Astrocyte of the spinal cord (primary cell): ENCODE measurements around the gene MYO16.

ENCODE experiments used
- DNase-seq: peaks from one replicate; pipeline ENCODE4 v3.0.0; 2011; ENCODE audit warnings: low read depth, low spot score
- H3K4me3 ChIP-seq: 2 replicates; pipeline ENCODE4 v1.5.1; 2011; ENCODE audit warnings: low read depth, mild to moderate bottlenecking, low read length, moderate library complexity
- CTCF ChIP-seq: IDR thresholded peaks from 2 replicates; pipeline ENCODE4 v1.5.1; 2012; ENCODE audit warnings: low read depth, mild to moderate bottlenecking, low read length, inconsistent platforms
- in situ Hi-C: cut with HindIII; loops from 2 replicates; pipeline ENCODE4 v1.10.0; 2017; ENCODE audit warnings: low sequenced_read_pairs

MYO16 gene

GRCh38 chr13:109154546-109154945, 525.1 kb downstream of the MYO16 start:
- DNase-seq, result no peak
- no peak overlapping the region for H3K4me3 ChIP-seq
- no peak for TF ChIP-seq CTCF
- in situ Hi-C loops, result no loop called here

- DNase-seq, result peak; percentile 50
- in situ Hi-C loops, result no loop called here
- TF ChIP-seq CTCF, result no peak
Observed at GRCh38 chr13:109154966-109155761, 525.8 kb downstream of the MYO16 start.

GRCh38 chr13:109156181-109156935, 526.9 kb downstream of the MYO16 start:
- DNase-seq, result peak; percentile 86
- TF ChIP-seq CTCF, result no peak
- H3K4me3 ChIP-seq, result no peak overlapping the region
- in situ Hi-C loops, result no loop called here

More at GRCh38 chr13:109154966-109155761, 525.8 kb downstream of the MYO16 start:
- no peak overlapping the region for H3K4me3 ChIP-seq

GRCh38 chr13:109157275-109157674, 527.9 kb downstream of the MYO16 start:
- no peak for TF ChIP-seq CTCF
- in situ Hi-C loops, result no loop called here
- DNase-seq, result no peak
- H3K4me3 ChIP-seq, result no peak overlapping the region

- in situ Hi-C loops, result no loop called here
- no peak overlapping the region for H3K4me3 ChIP-seq
- DNase-seq, result no peak
- TF ChIP-seq CTCF, result no peak
Observed at GRCh38 chr13:109158383-109158782, 529.0 kb downstream of the MYO16 start.

GRCh38 chr13:109159650-109160309, 530.4 kb downstream of the MYO16 start:
- TF ChIP-seq CTCF, result no peak
- in situ Hi-C loops, result no loop called here
- DNase-seq, result no peak
- no peak overlapping the region for H3K4me3 ChIP-seq
